Natural killer cell (primary cell): ENCODE data around the gene PPP4R1. TPM values are rescaled to one million over a fixed set of nuclear protein-coding genes. Genes with fewer than 3 reads are reported as not detected.

Experiments
- ATAC-seq, 3 donors: fragments of 150-1000 bp in 2 of 3; fragments of 200-7000 bp in 1 of 3; cut with Tn5 transposase; 1 replicate in 1 of 3; 2 replicates in 2 of 3; pipeline ENCODE4 v1.10.0; 2021; ENCODE audit warnings: mild to moderate bottlenecking in 2 of 3, moderate library complexity in 2 of 3
- DNase-seq, 2 donors: peaks; one replicate each; pipeline versions ENCODE4 v3.0.0 to v3.0.0-alpha.2; 2013 to 2021; ENCODE audit warnings: mixed read lengths in 1 of 2
- H3K27ac ChIP-seq: one replicate; pipeline ENCODE4 v1.5.1; 2013; ENCODE audit warnings: mild to moderate bottlenecking, low read length
- H3K27me3 ChIP-seq: one replicate; pipeline ENCODE4 v1.6.1; 2013; ENCODE audit warnings: low read length; ENCODE audit not compliant: control insufficient read depth, insufficient read depth
- H3K36me3 ChIP-seq: one replicate; pipeline ENCODE4 v1.6.1; 2013; ENCODE audit warnings: low read length; ENCODE audit not compliant: control insufficient read depth, insufficient read depth
- H3K4me1 ChIP-seq: one replicate; pipeline ENCODE4 v1.6.1; 2013; ENCODE audit warnings: low read length; ENCODE audit not compliant: control insufficient read depth, insufficient read depth
- H3K4me3 ChIP-seq: one replicate; pipeline ENCODE4 v1.5.1; 2013; ENCODE audit warnings: low read length
- H3K9me3 ChIP-seq: one replicate; pipeline ENCODE4 v1.6.1; 2013; ENCODE audit warnings: low read length; ENCODE audit not compliant: control insufficient read depth, insufficient read depth
- H3K27ac Mint-ChIP-seq, 2 donors: one replicate each; pipeline ENCODE4 v1.8.0; 2022; ENCODE audit warnings: mild to moderate bottlenecking in 2 of 2, mixed read lengths in 2 of 2, moderate library complexity in 1 of 2
- H3K27me3 Mint-ChIP-seq, 2 donors: one replicate each; pipeline ENCODE4 v1.8.0; 2022; ENCODE audit warnings: low read depth in 2 of 2, mixed read lengths in 2 of 2
- H3K36me3 Mint-ChIP-seq: one replicate; pipeline ENCODE4 v1.8.0; 2022; ENCODE audit warnings: mixed read lengths
- H3K4me1 Mint-ChIP-seq, 2 donors: one replicate each; pipeline ENCODE4 v1.8.0; 2022; ENCODE audit warnings: mixed read lengths in 2 of 2
- H3K4me3 Mint-ChIP-seq: one replicate; pipeline ENCODE4 v1.8.0; 2022; ENCODE audit warnings: mild to moderate bottlenecking, moderate library complexity, mixed read lengths
- H3K9me3 Mint-ChIP-seq, 2 donors: one replicate each; pipeline ENCODE4 v1.8.0; 2022; ENCODE audit warnings: mixed read lengths in 2 of 2
- WGBS: methylation state at CpG from one replicate; pipeline ENCODE4 v1.1.7; 2013; ENCODE audit warnings: missing lambda C conversion rate; ENCODE audit not compliant: insufficient coverage; 5-methylcytosine and 5-hydroxymethylcytosine counted together
- intact Hi-C: fragments of 100-400 bp; cut with micrococcal nuclease; formaldehyde crosslinking; loops from one replicate; pipeline ENCODE4 v1.14.2; 2022
- total RNA-seq, 4 donors: library from RNA; stranded (reverse); fragments of 120-200 nt in 1 of 4; gene quantifications; one replicate each; pipeline versions ENCODE4 v1.2.3 to v1.2.4, GENCODE V29; 2013 to 2022
- TF ChIP-seq, protein P1 (sequence below): fragments of 200-600 bp; IDR thresholded peaks from one replicate; pipeline ENCODE4 v1.8.0; 2022; ENCODE audit warnings: antibody characterized with exemption

Gene PPP4R1
- total RNA-seq, 3 donors from 2014 or later (not counting 1 experiment from before 2014, with no cell fraction given) = 60.5 to 108 (median 72.6) TPM

DNA sequence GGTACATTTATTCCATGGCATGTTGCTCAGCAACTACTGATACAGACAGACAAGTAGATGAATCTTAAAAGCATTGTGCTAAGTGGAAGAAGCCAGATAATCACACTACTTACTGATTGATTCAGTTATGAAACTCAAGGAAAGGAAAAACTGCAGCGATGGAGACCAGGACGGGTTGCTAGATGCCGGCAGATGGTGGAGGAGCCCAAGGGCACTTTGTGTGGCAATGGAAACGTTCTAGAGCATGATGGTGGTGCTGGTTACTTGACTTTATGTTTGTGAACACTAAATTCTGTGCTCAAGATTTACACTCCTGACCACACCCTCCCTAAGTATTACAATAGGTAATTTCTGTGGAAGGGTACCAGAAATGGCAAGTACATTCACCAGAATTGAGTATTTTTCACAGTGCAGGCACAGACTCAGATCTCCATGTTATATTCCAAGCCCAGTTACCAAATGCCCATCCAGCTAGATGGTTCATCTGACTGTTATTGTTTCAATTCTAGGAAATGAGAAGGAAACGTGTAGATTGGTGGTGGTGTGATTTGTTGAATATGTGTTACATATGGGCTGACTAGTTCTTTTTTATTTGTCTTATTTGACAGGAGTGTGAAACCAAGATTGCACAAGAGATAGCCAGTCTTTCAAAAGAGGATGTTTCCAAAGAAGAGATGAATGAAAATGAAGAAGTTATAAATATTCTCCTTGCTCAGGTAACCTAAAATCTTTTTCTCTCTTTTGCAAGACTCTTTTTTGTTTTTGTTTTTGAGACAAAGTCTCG, 83.9 kb downstream of the PPP4R1 start:
- Histone ChIP-seq H3K27ac (no peak overlapping the region), H3K4me3 (no peak overlapping the region), H3K36me3 (peaks cover 55% of the 10 kb centered on the region), H3K27me3 (no peaks in the 10 kb centered on the region), H3K4me1 (no peaks in the 10 kb centered on the region), H3K9me3 (no peaks in the 10 kb centered on the region)
- H3K27me3 Mint-ChIP-seq = no peaks in the 10 kb centered on the region
- no peak overlapping the region for H3K4me3 Mint-ChIP-seq
- peaks cover 30% of the 10 kb centered on the region for H3K36me3 Mint-ChIP-seq
- DNase-seq (no peak), ATAC-seq (no peak)
- H3K9me3 Mint-ChIP-seq = peaks cover 0 to 3% of the 10 kb centered on the region in 2 donors
- intact Hi-C loops = no loop called here
- H3K27ac Mint-ChIP-seq = peak overlapping the region in 1 of 2 donors; percentile 16
- whole genome bisulfite sequencing = 87% methylated on average over 6 of the region's 6 CpGs
- TF ChIP-seq, protein P1, sequence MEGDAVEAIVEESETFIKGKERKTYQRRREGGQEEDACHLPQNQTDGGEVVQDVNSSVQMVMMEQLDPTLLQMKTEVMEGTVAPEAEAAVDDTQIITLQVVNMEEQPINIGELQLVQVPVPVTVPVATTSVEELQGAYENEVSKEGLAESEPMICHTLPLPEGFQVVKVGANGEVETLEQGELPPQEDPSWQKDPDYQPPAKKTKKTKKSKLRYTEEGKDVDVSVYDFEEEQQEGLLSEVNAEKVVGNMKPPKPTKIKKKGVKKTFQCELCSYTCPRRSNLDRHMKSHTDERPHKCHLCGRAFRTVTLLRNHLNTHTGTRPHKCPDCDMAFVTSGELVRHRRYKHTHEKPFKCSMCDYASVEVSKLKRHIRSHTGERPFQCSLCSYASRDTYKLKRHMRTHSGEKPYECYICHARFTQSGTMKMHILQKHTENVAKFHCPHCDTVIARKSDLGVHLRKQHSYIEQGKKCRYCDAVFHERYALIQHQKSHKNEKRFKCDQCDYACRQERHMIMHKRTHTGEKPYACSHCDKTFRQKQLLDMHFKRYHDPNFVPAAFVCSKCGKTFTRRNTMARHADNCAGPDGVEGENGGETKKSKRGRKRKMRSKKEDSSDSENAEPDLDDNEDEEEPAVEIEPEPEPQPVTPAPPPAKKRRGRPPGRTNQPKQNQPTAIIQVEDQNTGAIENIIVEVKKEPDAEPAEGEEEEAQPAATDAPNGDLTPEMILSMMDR = no peak
- peaks cover 10% of the 10 kb centered on the region in 2 donors for H3K4me1 Mint-ChIP-seq

DNA sequence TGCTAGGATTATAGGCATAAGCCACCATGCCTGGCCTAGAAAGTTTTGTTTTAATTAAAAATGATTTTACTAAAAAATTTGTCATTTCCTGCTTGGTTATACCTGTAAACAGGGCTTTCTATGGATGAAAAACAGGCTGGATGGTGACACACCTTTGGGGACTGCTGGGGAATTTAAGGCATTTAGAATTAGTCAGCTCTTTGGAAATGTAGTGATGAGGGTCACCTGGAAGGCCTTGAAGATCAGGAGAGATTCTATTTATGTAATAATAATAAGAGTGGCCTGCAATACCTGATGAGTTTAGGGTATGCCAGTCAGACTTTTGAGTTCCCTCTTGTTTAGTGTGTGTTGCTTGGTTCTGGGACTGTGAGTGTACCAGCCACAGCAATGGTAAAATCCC, 87.9 kb downstream of the PPP4R1 start:
- H3K27ac Mint-ChIP-seq = no peak overlapping the region
- no peak overlapping the region for H3K4me3 ChIP-seq
- intact Hi-C loops = no loop called here
- ATAC-seq (no peak), DNase-seq (no peak)
- H3K9me3 Mint-ChIP-seq = peaks cover 0 to 3% of the 10 kb centered on the region in 2 donors
- no peaks in the 10 kb centered on the region for H3K9me3 ChIP-seq
- peaks cover 10% of the 10 kb centered on the region in 2 donors for H3K4me1 Mint-ChIP-seq
- H3K36me3 Mint-ChIP-seq = peaks cover 18% of the 10 kb centered on the region
- H3K27ac ChIP-seq = no peak overlapping the region
- H3K27me3 ChIP-seq = no peaks in the 10 kb centered on the region
- H3K27me3 Mint-ChIP-seq = no peaks in the 10 kb centered on the region
- no peaks in the 10 kb centered on the region for H3K4me1 ChIP-seq
- peaks cover 24% of the 10 kb centered on the region for H3K36me3 ChIP-seq
- TF ChIP-seq, protein P1 = no peak
- no peak overlapping the region for H3K4me3 Mint-ChIP-seq

DNA sequence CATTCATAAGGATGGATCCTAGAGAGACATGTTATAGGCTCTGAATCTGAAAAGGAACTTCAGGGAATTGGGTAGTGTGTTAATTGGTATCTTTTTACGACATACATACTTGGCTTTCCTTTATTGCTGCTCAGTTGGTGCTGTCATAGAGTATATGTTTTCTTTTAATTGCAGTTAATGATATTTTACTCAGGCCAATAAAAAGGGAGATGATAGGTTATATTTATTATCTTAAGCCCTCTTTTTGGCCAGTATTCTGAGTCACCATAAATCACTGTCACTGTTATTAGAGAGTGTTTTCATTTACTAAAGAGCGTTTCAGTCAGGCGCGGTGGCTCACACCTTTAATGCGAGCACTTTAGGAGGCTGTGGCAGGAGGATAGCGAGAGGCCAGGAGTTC, 91.4 kb downstream of the PPP4R1 start:
- H3K27ac Mint-ChIP-seq = no peak overlapping the region
- no peak overlapping the region for H3K4me3 ChIP-seq
- peaks cover 10% of the 10 kb centered on the region for H3K36me3 Mint-ChIP-seq
- H3K4me1 ChIP-seq = no peaks in the 10 kb centered on the region
- H3K4me1 Mint-ChIP-seq = no peaks in the 10 kb centered on the region
- TF ChIP-seq, protein P1 = no peak
- no peaks in the 10 kb centered on the region for H3K27me3 Mint-ChIP-seq
- DNase-seq (no peak), ATAC-seq (no peak)
- H3K4me3 Mint-ChIP-seq = no peak overlapping the region
- H3K36me3 ChIP-seq = peaks cover 18% of the 10 kb centered on the region
- intact Hi-C loops = no loop called here
- WGBS = 100% methylated on average over 6 of the region's 6 CpGs
- no peaks in the 10 kb centered on the region for H3K27me3 ChIP-seq
- H3K9me3 Mint-ChIP-seq = no peaks in the 10 kb centered on the region
- no peaks in the 10 kb centered on the region for H3K9me3 ChIP-seq
- no peak overlapping the region for H3K27ac ChIP-seq

DNA sequence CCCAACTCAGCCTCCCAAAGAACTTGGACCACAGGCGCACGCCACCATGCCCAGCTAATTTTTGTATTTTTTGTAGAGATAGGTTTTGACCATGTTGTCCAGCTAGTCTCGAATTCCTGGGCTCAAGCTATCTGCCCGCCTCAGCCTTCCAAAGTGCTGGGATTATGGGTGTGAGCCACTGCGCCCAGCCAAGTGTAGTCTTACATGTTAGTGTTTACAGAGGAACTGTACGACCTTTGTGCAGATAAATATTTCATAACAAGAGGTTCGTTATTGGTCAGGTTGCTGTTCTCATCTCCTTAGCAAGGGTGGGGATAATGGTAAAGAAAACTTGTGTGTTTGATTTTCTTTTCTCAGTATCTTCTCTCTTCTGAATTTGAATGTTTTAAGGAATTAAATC, 92.6 kb downstream of the PPP4R1 start:
- intact Hi-C loops = no loop called here
- Mint-ChIP-seq H3K27me3 (no peaks in the 10 kb centered on the region), H3K36me3 (peaks cover 4% of the 10 kb centered on the region), H3K4me1 (peaks cover 0 to under 1% of the 10 kb centered on the region in 2 donors), H3K4me3 (no peak overlapping the region), H3K9me3 (no peaks in the 10 kb centered on the region), H3K27ac (no peak overlapping the region)
- H3K4me1 ChIP-seq = no peaks in the 10 kb centered on the region
- DNase-seq (no peak), ATAC-seq (no peak)
- no peaks in the 10 kb centered on the region for H3K27me3 ChIP-seq
- 99% methylated on average over 7 of the region's 7 CpGs for WGBS
- H3K27ac ChIP-seq = no peak overlapping the region
- H3K4me3 ChIP-seq = no peak overlapping the region
- TF ChIP-seq, protein P1 = no peak
- peaks cover 23% of the 10 kb centered on the region for H3K36me3 ChIP-seq
- H3K9me3 ChIP-seq = no peaks in the 10 kb centered on the region
